GM08714 (cell line): ENCODE results near the gene C12orf56.

Experiments used
- H3K4me3 ChIP-seq: fragments of 200-500 bp; sonication (Bioruptor generic); 2 replicates; pipeline ENCODE4 v1.5.1; 2014; ENCODE audit warnings: mild to moderate bottlenecking, low read length, inconsistent platforms
- ZNF274 ChIP-seq: IDR thresholded peaks from 2 replicates; pipeline ENCODE4 v1.6.1; 2012; ENCODE audit warnings: mild to moderate bottlenecking, low read depth, low read length

Gene C12orf56

GRCh38 chr12:64216239-64216638 lies 174.3 kb downstream of the C12orf56 start:
- no peak overlapping the region for H3K4me3 ChIP-seq
- no peak for TF ChIP-seq ZNF274
